DND-41 (cell line): ENCODE data around the gene KLRF1.

Experiments used
- EZH2 ChIP-seq: IDR thresholded peaks from 3 replicates; pipeline ENCODE4 v1.6.1; 2012; ENCODE audit warnings: borderline replicate concordance, low read depth, mild to moderate bottlenecking, moderate library complexity, low read length, inconsistent platforms; ENCODE audit not compliant: severe bottlenecking
- TF ChIP-seq, protein P1 (sequence below): IDR thresholded peaks from 2 replicates; pipeline ENCODE4 v1.5.1; 2012; ENCODE audit warnings: borderline replicate concordance, low read length, moderate library complexity, mild to moderate bottlenecking; ENCODE audit not compliant: poor library complexity, severe bottlenecking; ENCODE audit errors: extremely low read depth

DNA sequence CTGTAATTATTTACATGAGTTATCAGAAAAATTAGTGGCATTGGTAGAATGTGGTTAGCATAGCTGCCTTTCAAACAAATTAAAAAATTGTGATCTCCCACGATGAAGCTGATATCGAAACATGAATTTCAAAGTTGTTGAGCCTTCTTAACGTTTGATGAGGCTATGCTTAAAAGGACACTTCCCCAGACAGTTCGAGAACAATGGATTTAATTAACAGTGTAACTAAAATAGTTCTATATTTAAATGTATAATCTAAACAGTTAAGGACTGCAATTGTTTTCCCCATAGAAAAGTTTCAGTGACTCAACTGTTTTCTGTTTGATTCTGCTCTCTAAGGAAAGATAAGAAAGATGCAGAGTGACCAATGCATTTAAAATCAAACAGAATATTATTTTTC, 40.2 kb downstream of the KLRF1 start:
- TF ChIP-seq, protein P1, sequence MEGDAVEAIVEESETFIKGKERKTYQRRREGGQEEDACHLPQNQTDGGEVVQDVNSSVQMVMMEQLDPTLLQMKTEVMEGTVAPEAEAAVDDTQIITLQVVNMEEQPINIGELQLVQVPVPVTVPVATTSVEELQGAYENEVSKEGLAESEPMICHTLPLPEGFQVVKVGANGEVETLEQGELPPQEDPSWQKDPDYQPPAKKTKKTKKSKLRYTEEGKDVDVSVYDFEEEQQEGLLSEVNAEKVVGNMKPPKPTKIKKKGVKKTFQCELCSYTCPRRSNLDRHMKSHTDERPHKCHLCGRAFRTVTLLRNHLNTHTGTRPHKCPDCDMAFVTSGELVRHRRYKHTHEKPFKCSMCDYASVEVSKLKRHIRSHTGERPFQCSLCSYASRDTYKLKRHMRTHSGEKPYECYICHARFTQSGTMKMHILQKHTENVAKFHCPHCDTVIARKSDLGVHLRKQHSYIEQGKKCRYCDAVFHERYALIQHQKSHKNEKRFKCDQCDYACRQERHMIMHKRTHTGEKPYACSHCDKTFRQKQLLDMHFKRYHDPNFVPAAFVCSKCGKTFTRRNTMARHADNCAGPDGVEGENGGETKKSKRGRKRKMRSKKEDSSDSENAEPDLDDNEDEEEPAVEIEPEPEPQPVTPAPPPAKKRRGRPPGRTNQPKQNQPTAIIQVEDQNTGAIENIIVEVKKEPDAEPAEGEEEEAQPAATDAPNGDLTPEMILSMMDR, result no peak
- no peak for TF ChIP-seq EZH2
